HUDEP-2 (cell line): ENCODE data around the gene PKHD1.

Source experiments
- DNase-seq, 76 experiments: peaks; one replicate each; lab custom pipeline; 2025; ENCODE audit not compliant: unreplicated experiment in 76 of 76; lab: John Stamatoyannopoulos, UW

PKHD1 gene

GRCh38 chr6:51737580-51738360, 349.6 kb downstream of the PKHD1 start:
- DNase-seq = no peak

- no peak for DNase-seq
These were observed 362.3 kb downstream of the PKHD1 start for GRCh38 chr6:51725155-51725554.

GRCh38 chr6:51720327-51720726, 367.1 kb downstream of the PKHD1 start:
- no peak for DNase-seq

- DNase-seq = no peak
These were observed 368.1 kb downstream of the PKHD1 start for GRCh38 chr6:51719297-51719696.

GRCh38 chr6:51718533-51718932, 368.9 kb downstream of the PKHD1 start:
- no peak for DNase-seq

- DNase-seq = no peak
These were observed 369.9 kb downstream of the PKHD1 start for GRCh38 chr6:51717477-51717876.

GRCh38 chr6:51711876-51712275, 375.5 kb downstream of the PKHD1 start:
- no peak for DNase-seq

- DNase-seq = no peak
These were observed 381.3 kb downstream of the PKHD1 start for GRCh38 chr6:51706086-51706485.

- DNase-seq = no peak
These were observed 382.4 kb downstream of the PKHD1 start for GRCh38 chr6:51704932-51705540.

GRCh38 chr6:51702851-51703250, 384.6 kb downstream of the PKHD1 start:
- no peak for DNase-seq

- no peak for DNase-seq
These were observed 402.8 kb downstream of the PKHD1 start for GRCh38 chr6:51684603-51685002.

GRCh38 chr6:51684038-51684437, 403.4 kb downstream of the PKHD1 start:
- DNase-seq = no peak

GRCh38 chr6:51678905-51679620, 408.4 kb downstream of the PKHD1 start:
- DNase-seq = no peak

- no peak for DNase-seq
These were observed 409.1 kb downstream of the PKHD1 start for GRCh38 chr6:51678274-51678673.

- DNase-seq = no peak
These were observed 411.5 kb downstream of the PKHD1 start for GRCh38 chr6:51675922-51676275.

- no peak for DNase-seq
These were observed 412.1 kb downstream of the PKHD1 start for GRCh38 chr6:51675020-51675921.

GRCh38 chr6:51663525-51663924, 423.9 kb downstream of the PKHD1 start:
- no peak for DNase-seq

GRCh38 chr6:51660767-51661166, 426.6 kb downstream of the PKHD1 start:
- no peak for DNase-seq

GRCh38 chr6:51657491-51657890, 429.9 kb downstream of the PKHD1 start:
- DNase-seq = no peak

GRCh38 chr6:51655517-51655916, 431.9 kb downstream of the PKHD1 start:
- no peak for DNase-seq

- no peak for DNase-seq
These were observed 432.8 kb downstream of the PKHD1 start for GRCh38 chr6:51654647-51655046.
